B cell (primary cell): ENCODE data around the gene MAEA.

ENCODE experiments used
- EZH2 ChIP-seq: IDR thresholded peaks from 2 replicates; pipeline ENCODE4 v1.6.1; 2012; ENCODE audit warnings: borderline replicate concordance, low read depth, mild to moderate bottlenecking, moderate library complexity, low read length; ENCODE audit not compliant: insufficient read depth, poor library complexity, severe bottlenecking
- TF ChIP-seq, protein P1 (sequence below): fragments of 200-600 bp; IDR thresholded peaks from one replicate; pipeline ENCODE4 v1.8.0; 2022; ENCODE audit warnings: antibody characterized with exemption, mild to moderate bottlenecking

DNA sequence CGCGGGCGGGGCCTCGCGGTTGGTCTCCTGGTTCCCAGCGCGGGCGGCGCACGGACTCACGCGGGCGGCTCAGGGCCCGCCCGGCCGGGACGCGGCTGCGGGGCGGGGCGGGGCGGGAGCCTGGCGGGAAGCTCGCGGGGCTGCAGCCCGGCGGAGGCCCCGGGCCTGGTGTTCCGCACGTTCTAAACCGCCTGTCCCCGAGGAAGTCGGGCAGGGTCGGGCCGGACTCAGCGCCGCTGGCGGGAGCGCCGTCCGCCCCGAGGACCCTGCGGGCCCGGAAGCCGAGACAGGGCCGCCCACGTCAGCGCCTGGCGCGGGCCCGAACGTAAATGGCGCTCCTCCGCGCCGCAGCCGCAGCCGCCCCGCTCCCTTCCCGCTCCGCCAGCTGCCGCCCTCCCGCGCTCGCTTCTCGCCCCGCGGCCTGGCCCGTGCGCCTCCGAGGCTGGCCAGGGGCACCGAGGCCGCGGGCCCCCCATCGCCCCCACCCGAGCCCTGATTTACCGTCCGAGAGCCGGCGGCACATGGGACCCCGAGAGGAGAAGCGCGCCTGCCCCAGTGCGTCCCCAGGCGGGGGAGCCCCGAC is 40.5 kb upstream of the MAEA start:
- TF ChIP-seq, protein P1, sequence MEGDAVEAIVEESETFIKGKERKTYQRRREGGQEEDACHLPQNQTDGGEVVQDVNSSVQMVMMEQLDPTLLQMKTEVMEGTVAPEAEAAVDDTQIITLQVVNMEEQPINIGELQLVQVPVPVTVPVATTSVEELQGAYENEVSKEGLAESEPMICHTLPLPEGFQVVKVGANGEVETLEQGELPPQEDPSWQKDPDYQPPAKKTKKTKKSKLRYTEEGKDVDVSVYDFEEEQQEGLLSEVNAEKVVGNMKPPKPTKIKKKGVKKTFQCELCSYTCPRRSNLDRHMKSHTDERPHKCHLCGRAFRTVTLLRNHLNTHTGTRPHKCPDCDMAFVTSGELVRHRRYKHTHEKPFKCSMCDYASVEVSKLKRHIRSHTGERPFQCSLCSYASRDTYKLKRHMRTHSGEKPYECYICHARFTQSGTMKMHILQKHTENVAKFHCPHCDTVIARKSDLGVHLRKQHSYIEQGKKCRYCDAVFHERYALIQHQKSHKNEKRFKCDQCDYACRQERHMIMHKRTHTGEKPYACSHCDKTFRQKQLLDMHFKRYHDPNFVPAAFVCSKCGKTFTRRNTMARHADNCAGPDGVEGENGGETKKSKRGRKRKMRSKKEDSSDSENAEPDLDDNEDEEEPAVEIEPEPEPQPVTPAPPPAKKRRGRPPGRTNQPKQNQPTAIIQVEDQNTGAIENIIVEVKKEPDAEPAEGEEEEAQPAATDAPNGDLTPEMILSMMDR: no peak
- no peak for TF ChIP-seq EZH2
